WERI-Rb-1 (cell line): Measurements from ENCODE around the gene TSHZ2.
"Not testable (repeated sequence)": the region's sequence is repeated elsewhere in the genome, so short reads cannot be mapped to it uniquely, and the experiment has no call there.

Source experiments
- DNase-seq: peaks from one replicate; pipeline ENCODE4 v3.0.0-alpha.2; 2020
- H3K27ac ChIP-seq: fragments of 250-450 bp; sonication (Bioruptor Pico); 2 replicates; pipeline ENCODE4 v1.5.1; 2020; ENCODE audit warnings: mild to moderate bottlenecking, moderate library complexity
- H3K27me3 ChIP-seq: fragments of 250-450 bp; sonication (Bioruptor Pico); 2 replicates; pipeline ENCODE4 v1.5.1; 2021; ENCODE audit warnings: mild to moderate bottlenecking, low read depth, moderate library complexity; ENCODE audit not compliant: insufficient read depth, severe bottlenecking
- H3K36me3 ChIP-seq: fragments of 250-450 bp; sonication (Bioruptor Pico); 2 replicates; pipeline ENCODE4 v1.5.1; 2020; ENCODE audit warnings: mild to moderate bottlenecking, moderate library complexity
- H3K4me3 ChIP-seq: 2 replicates; pipeline ENCODE4 v1.5.1; 2011; ENCODE audit warnings: low read depth, mild to moderate bottlenecking, control low read depth, low read length
- H3K9me3 ChIP-seq: fragments of 250-450 bp; sonication (Bioruptor Pico); 2 replicates; pipeline ENCODE4 v1.5.1; 2021; ENCODE audit warnings: mild to moderate bottlenecking, moderate library complexity; ENCODE audit not compliant: severe bottlenecking
- CTCF ChIP-seq: IDR thresholded peaks from 2 replicates; pipeline ENCODE4 v1.5.1; 2011; ENCODE audit warnings: low read depth, mild to moderate bottlenecking, control low read depth, inconsistent platforms, low read length

The TSHZ2 gene

GRCh38 chr20:53365539-53366075 lies 393.4 kb downstream of the TSHZ2 start:
- H3K27me3 ChIP-seq: peaks cover 86% of the 10 kb centered on the region
- H3K9me3 ChIP-seq: no peaks in the 10 kb centered on the region
- no peak for DNase-seq
- H3K36me3 ChIP-seq: no peaks in the 10 kb centered on the region
- H3K4me3 ChIP-seq: no peak overlapping the region
- H3K27ac ChIP-seq: no peak overlapping the region
- TF ChIP-seq CTCF: no peak

- not testable (repeated sequence) for H3K36me3 ChIP-seq, H3K9me3 ChIP-seq, H3K4me3 ChIP-seq, H3K27ac ChIP-seq, DNase-seq
- H3K27me3 ChIP-seq: peaks cover 83% of the 10 kb centered on the region
Observed at GRCh38 chr20:53366928-53367327, 394.8 kb downstream of the TSHZ2 start.

GRCh38 chr20:53369871-53370270 lies 397.7 kb downstream of the TSHZ2 start:
- Histone ChIP-seq H3K27ac (no peak overlapping the region), H3K9me3 (no peaks in the 10 kb centered on the region), H3K4me3 (no peak overlapping the region), H3K27me3 (peaks cover 82% of the 10 kb centered on the region), H3K36me3 (no peaks in the 10 kb centered on the region)
- TF ChIP-seq CTCF: no peak
- DNase-seq: no peak

- Histone ChIP-seq H3K9me3 (no peaks in the 10 kb centered on the region), H3K27ac (no peak overlapping the region), H3K4me3 (no peak overlapping the region), H3K27me3 (peaks cover 76% of the 10 kb centered on the region), H3K36me3 (no peaks in the 10 kb centered on the region)
- no peak for DNase-seq
- no peak for TF ChIP-seq CTCF
Observed at GRCh38 chr20:53370345-53370961, 398.3 kb downstream of the TSHZ2 start.

- DNase-seq: no peak
- no peak overlapping the region for H3K27ac ChIP-seq
Observed at GRCh38 chr20:53371216-53371615, 399.1 kb downstream of the TSHZ2 start.

GRCh38 chr20:53376021-53376420 lies 403.9 kb downstream of the TSHZ2 start:
- no peak overlapping the region for H3K4me3 ChIP-seq
- H3K36me3 ChIP-seq: no peaks in the 10 kb centered on the region
- no peaks in the 10 kb centered on the region for H3K9me3 ChIP-seq
- no peak for DNase-seq
- peaks cover 66% of the 10 kb centered on the region for H3K27me3 ChIP-seq
- H3K27ac ChIP-seq: no peak overlapping the region
- TF ChIP-seq CTCF: no peak

More at GRCh38 chr20:53371216-53371615, 399.1 kb downstream of the TSHZ2 start:
- H3K27me3 ChIP-seq: peaks cover 70% of the 10 kb centered on the region
- H3K4me3 ChIP-seq: no peak overlapping the region
- H3K36me3 ChIP-seq: no peaks in the 10 kb centered on the region
- H3K9me3 ChIP-seq: no peaks in the 10 kb centered on the region
- TF ChIP-seq CTCF: no peak
